ENCODE data around the gene MDFI. TPM values are rescaled to one million over a fixed set of nuclear protein-coding genes. Genes with fewer than 3 reads are reported as not detected.

Gene MDFI
- total RNA-seq, 4 donors from 2014 or later, result 0.83 to 4.6 (median 3.5) TPM

GRCh38 chr6:41684311-41685180 is 46.3 kb downstream of the MDFI start:
- no peak overlapping the region for H3K4me3 ChIP-seq
- no peaks in the 10 kb centered on the region for H3K27me3 ChIP-seq
- intact Hi-C loops (cut with DNase I), result loop anchor here (10.0 kb wide), 2 partner anchors 220 to 260 kb away; no protein-coding TSS in a partner anchor
- DNase-seq (ENCODE audit: extremely low spot score), result no peak
- 77% methylated on average over 10 of the region's 25 CpGs for WGBS
- H3K9me3 ChIP-seq, result no peaks in the 10 kb centered on the region
- no peak overlapping the region for H3K27ac ChIP-seq (replicated peaks in 1 of 4)
- TF ChIP-seq POLR2A (IDR thresholded peaks at IDR 0.05; ENCODE audit: low read depth) (no peak), EP300 (IDR thresholded peaks at IDR 0.05) (no peak), POLR2AphosphoS5 (IDR thresholded peaks at IDR 0.05) (no peak), CTCF (IDR thresholded peaks at IDR 0.05) (no peak)
- H3K4me1 ChIP-seq, result peaks cover 22 to 35% (median 26%) of the 10 kb centered on the region in 4 donors
- peaks cover 29 to 55% (median 53%) of the 10 kb centered on the region in 4 donors for H3K36me3 ChIP-seq

- no peak for DNase-seq (ENCODE audit: extremely low spot score)
Observed at GRCh38 chr6:41685641-41686380, 47.5 kb downstream of the MDFI start.

GRCh38 chr6:41687501-41688175 is 49.4 kb downstream of the MDFI start:
- H3K9me3 ChIP-seq, result no peaks in the 10 kb centered on the region
- no peak overlapping the region for H3K27ac ChIP-seq (replicated peaks in 1 of 4)
- DNase-seq (ENCODE audit: extremely low spot score), result no peak
- TF ChIP-seq CTCF (IDR thresholded peaks at IDR 0.05) (no peak), POLR2A (IDR thresholded peaks at IDR 0.05; ENCODE audit: low read depth) (no peak), POLR2AphosphoS5 (IDR thresholded peaks at IDR 0.05) (no peak), EP300 (IDR thresholded peaks at IDR 0.05) (no peak)
- H3K4me3 ChIP-seq, result no peak overlapping the region
- H3K36me3 ChIP-seq, result peaks cover 39 to 75% (median 69%) of the 10 kb centered on the region in 4 donors
- 85% methylated on average over 7 of the region's 9 CpGs for WGBS
- intact Hi-C loops (cut with DNase I), result loop anchor here (10.0 kb wide), 2 partner anchors 223 to 263 kb away; no protein-coding TSS in a partner anchor
- H3K27me3 ChIP-seq, result no peaks in the 10 kb centered on the region
- H3K4me1 ChIP-seq, result peaks cover 13 to 35% (median 21%) of the 10 kb centered on the region in 4 donors

More at GRCh38 chr6:41685641-41686380, 47.5 kb downstream of the MDFI start:
- Histone ChIP-seq H3K4me1 (peaks cover 22 to 38% (median 28%) of the 10 kb centered on the region in 4 donors), H3K27me3 (no peaks in the 10 kb centered on the region), H3K4me3 (no peak overlapping the region), H3K9me3 (no peaks in the 10 kb centered on the region), H3K27ac (replicated peaks in 1 of 4) (no peak overlapping the region), H3K36me3 (peaks cover 36 to 68% (median 65%) of the 10 kb centered on the region in 4 donors)
- intact Hi-C loops (cut with DNase I), result loop anchor here (10.0 kb wide), 2 partner anchors 221 to 261 kb away; no protein-coding TSS in a partner anchor
- TF ChIP-seq POLR2AphosphoS5 (IDR thresholded peaks at IDR 0.05), result no peak
- no peak for TF ChIP-seq CTCF (IDR thresholded peaks at IDR 0.05)
- no peak for TF ChIP-seq EP300 (IDR thresholded peaks at IDR 0.05)
- WGBS, result 100% methylated on average over 1 of the region's 7 CpGs

GRCh38 chr6:41688256-41688965 is 50.1 kb downstream of the MDFI start:
- Histone ChIP-seq H3K36me3 (peaks cover 39 to 75% (median 69%) of the 10 kb centered on the region in 4 donors), H3K27me3 (no peaks in the 10 kb centered on the region), H3K4me1 (peaks cover 11 to 35% (median 19%) of the 10 kb centered on the region in 4 donors), H3K4me3 (no peak overlapping the region), H3K9me3 (no peaks in the 10 kb centered on the region), H3K27ac (replicated peaks in 1 of 4) (no peak overlapping the region)
- WGBS, result 75% methylated on average over 5 of the region's 5 CpGs
- no peak for DNase-seq (ENCODE audit: extremely low spot score)
- no peak for TF ChIP-seq EP300 (IDR thresholded peaks at IDR 0.05)
- intact Hi-C loops (cut with DNase I), result loop anchor here (10.0 kb wide), 2 partner anchors 224 to 264 kb away; no protein-coding TSS in a partner anchor

Data from esophagus muscularis mucosa (tissue), 4 donors.